PC-3 (cell line): ENCODE results near the gene SCART1.

Experiments
- CTCF ChIP-seq: fragments of 300-600 bp; sonication (generic); conservative IDR thresholded peaks from 2 replicates; pipeline ENCODE4 v1.5.1; 2017; ENCODE audit warnings: antibody characterized with exemption, low read depth, mild to moderate bottlenecking, low read length
- EZH2 ChIP-seq: fragments of 300-600 bp; sonication (generic); IDR thresholded peaks from one replicate; pipeline ENCODE4 v1.6.1; 2017; ENCODE audit warnings: antibody characterized with exemption, mild to moderate bottlenecking, low read length; ENCODE audit not compliant: unreplicated experiment

- no peak for TF ChIP-seq CTCF
- TF ChIP-seq EZH2, result no peak
These were observed 10.9 kb downstream of the SCART1 start for GRCh38 chr10:133464582-133465031.
